Measurements from ENCODE around the gene RHOXF2B.
"Not testable (repeated sequence)": the region's sequence is repeated elsewhere in the genome, so short reads cannot be mapped to it uniquely, and the experiment has no call there.

The RHOXF2B gene

GRCh38 chrX:120111611-120112010, 34.1 kb upstream of the RHOXF2B start:
- no peak overlapping the region for H2BK120ac ChIP-seq (ENCODE audit: low read depth, low read length)
- no peak overlapping the region for H3K4ac ChIP-seq (ENCODE audit: low read depth in 1 of 2, low read length in 2 of 2)
- H2AK5ac ChIP-seq (ENCODE audit: low read length, severe bottlenecking), result no peak overlapping the region
- H3K23ac ChIP-seq (ENCODE audit: low read length in 2 of 2), result no peak overlapping the region
- H2BK15ac ChIP-seq (ENCODE audit: low read depth, poor library complexity, severe bottlenecking), result no peak overlapping the region
- H3K36me3 ChIP-seq (ENCODE audit: control insufficient read depth in 1 of 2, insufficient read depth in 2 of 2, low read depth in 1 of 2, low read length in 2 of 2), result no peaks in the 10 kb centered on the region
- no peak overlapping the region for H3K14ac ChIP-seq (ENCODE audit: low read length in 2 of 2)
- no peak overlapping the region for H2AFZ ChIP-seq (ENCODE audit: low read depth, low read length)
- H3K4me1 ChIP-seq (ENCODE audit: control insufficient read depth, insufficient read depth, low read depth, low read length), result no peaks in the 10 kb centered on the region
- no peak overlapping the region for H4K8ac ChIP-seq (ENCODE audit: low read length)
- no peak for DNase-seq
- H3K4me3 ChIP-seq (ENCODE audit: insufficient read depth in 1 of 2, low read depth in 1 of 2, low read length in 2 of 2), result no peak overlapping the region
- H3K27ac ChIP-seq (ENCODE audit: low read length, poor library complexity, severe bottlenecking), result no peak overlapping the region
- H3K18ac ChIP-seq (ENCODE audit: low read depth in 1 of 2, low read length in 2 of 2), result no peak overlapping the region
- no peaks in the 10 kb centered on the region for H3K27me3 ChIP-seq (ENCODE audit: control insufficient read depth in 1 of 2, insufficient read depth in 1 of 2, low read length in 2 of 2)
- no peak overlapping the region for H2BK12ac ChIP-seq (ENCODE audit: low read length in 2 of 2)
- no peaks in the 10 kb centered on the region for H3K79me1 ChIP-seq (replicated peaks; ENCODE audit: low read length, poor library complexity, severe bottlenecking)
- H2BK5ac ChIP-seq (ENCODE audit: low read depth, low read length, poor library complexity, severe bottlenecking), result no peak overlapping the region
- H3K9ac ChIP-seq (ENCODE audit: low read length), result no peak overlapping the region
- no peak overlapping the region for H3K4me2 ChIP-seq (ENCODE audit: low read length, poor library complexity, severe bottlenecking)
- H3K9me3 ChIP-seq (ENCODE audit: control insufficient read depth, low read length), result no peaks in the 10 kb centered on the region
- H4K91ac ChIP-seq (ENCODE audit: low read length), result no peak overlapping the region

- no peak overlapping the region for H4K8ac ChIP-seq (ENCODE audit: low read length)
- H2AK5ac ChIP-seq (ENCODE audit: low read length, severe bottlenecking), result no peak overlapping the region
- no peak overlapping the region for H3K4me3 ChIP-seq (ENCODE audit: insufficient read depth in 1 of 2, low read depth in 1 of 2, low read length in 2 of 2)
- no peak overlapping the region for H2BK120ac ChIP-seq (ENCODE audit: low read depth, low read length)
- no peak overlapping the region for H3K14ac ChIP-seq (ENCODE audit: low read length in 2 of 2)
- no peak overlapping the region for H3K23ac ChIP-seq (ENCODE audit: low read length in 2 of 2)
- no peak overlapping the region for H2BK12ac ChIP-seq (ENCODE audit: low read length in 2 of 2)
- no peak overlapping the region for H2BK15ac ChIP-seq (ENCODE audit: low read depth, poor library complexity, severe bottlenecking)
- 71% methylated on average over 1 of the region's 1 CpG for WGBS
- DNase-seq, result no peak
- no peak overlapping the region for H2AFZ ChIP-seq (ENCODE audit: low read depth, low read length)
- no peak overlapping the region for H3K9ac ChIP-seq (ENCODE audit: low read length)
- H4K91ac ChIP-seq (ENCODE audit: low read length), result no peak overlapping the region
- no peaks in the 10 kb centered on the region for H3K79me1 ChIP-seq (replicated peaks; ENCODE audit: low read length, poor library complexity, severe bottlenecking)
- no peaks in the 10 kb centered on the region for H3K9me3 ChIP-seq (ENCODE audit: control insufficient read depth, low read length)
- no peak overlapping the region for H3K27ac ChIP-seq (ENCODE audit: low read length, poor library complexity, severe bottlenecking)
- H3K4me2 ChIP-seq (ENCODE audit: low read length, poor library complexity, severe bottlenecking), result no peak overlapping the region
- H3K18ac ChIP-seq (ENCODE audit: low read depth in 1 of 2, low read length in 2 of 2), result no peak overlapping the region
- no peak overlapping the region for H3K4ac ChIP-seq (ENCODE audit: low read depth in 1 of 2, low read length in 2 of 2)
- no peak overlapping the region for H2BK5ac ChIP-seq (ENCODE audit: low read depth, low read length, poor library complexity, severe bottlenecking)
- no peaks in the 10 kb centered on the region for H3K36me3 ChIP-seq (ENCODE audit: control insufficient read depth in 1 of 2, insufficient read depth in 2 of 2, low read depth in 1 of 2, low read length in 2 of 2)
- no peaks in the 10 kb centered on the region for H3K27me3 ChIP-seq (ENCODE audit: control insufficient read depth in 1 of 2, insufficient read depth in 1 of 2, low read length in 2 of 2)
- H3K4me1 ChIP-seq (ENCODE audit: control insufficient read depth, insufficient read depth, low read depth, low read length), result no peaks in the 10 kb centered on the region
Measured at GRCh38 chrX:120109378-120109777, 31.9 kb upstream of the RHOXF2B start.

GRCh38 chrX:120104707-120105106, 27.2 kb upstream of the RHOXF2B start:
- not testable (repeated sequence) for H2BK120ac ChIP-seq (ENCODE audit: low read depth, low read length); H3K4me1 ChIP-seq (ENCODE audit: control insufficient read depth, insufficient read depth, low read depth, low read length); H4K91ac ChIP-seq (ENCODE audit: low read length); H3K9ac ChIP-seq (ENCODE audit: low read length); H3K18ac ChIP-seq (ENCODE audit: low read depth in 1 of 2, low read length in 2 of 2); H3K23ac ChIP-seq (ENCODE audit: low read length in 2 of 2); H3K4me2 ChIP-seq (ENCODE audit: low read length, poor library complexity, severe bottlenecking); DNase-seq; H2BK15ac ChIP-seq (ENCODE audit: low read depth, poor library complexity, severe bottlenecking); H3K27me3 ChIP-seq (ENCODE audit: control insufficient read depth in 1 of 2, insufficient read depth in 1 of 2, low read length in 2 of 2); H2BK12ac ChIP-seq (ENCODE audit: low read length in 2 of 2); H4K8ac ChIP-seq (ENCODE audit: low read length); H3K9me3 ChIP-seq (ENCODE audit: control insufficient read depth, low read length); H3K4me3 ChIP-seq (ENCODE audit: insufficient read depth in 1 of 2, low read depth in 1 of 2, low read length in 2 of 2); H2AFZ ChIP-seq (ENCODE audit: low read depth, low read length); H3K4ac ChIP-seq (ENCODE audit: low read depth in 1 of 2, low read length in 2 of 2); H3K36me3 ChIP-seq (ENCODE audit: control insufficient read depth in 1 of 2, insufficient read depth in 2 of 2, low read depth in 1 of 2, low read length in 2 of 2); H3K27ac ChIP-seq (ENCODE audit: low read length, poor library complexity, severe bottlenecking); H2AK5ac ChIP-seq (ENCODE audit: low read length, severe bottlenecking); H3K14ac ChIP-seq (ENCODE audit: low read length in 2 of 2); H3K79me1 ChIP-seq (replicated peaks; ENCODE audit: low read length, poor library complexity, severe bottlenecking); H2BK5ac ChIP-seq (ENCODE audit: low read depth, low read length, poor library complexity, severe bottlenecking)
- 86% methylated on average over 1 of the region's 2 CpGs for WGBS

GRCh38 chrX:120101057-120101456, 23.6 kb upstream of the RHOXF2B start:
- H2BK5ac ChIP-seq (ENCODE audit: low read depth, low read length, poor library complexity, severe bottlenecking); H3K23ac ChIP-seq (ENCODE audit: low read length in 2 of 2); H3K9ac ChIP-seq (ENCODE audit: low read length); DNase-seq; H3K4ac ChIP-seq (ENCODE audit: low read depth in 1 of 2, low read length in 2 of 2); H3K36me3 ChIP-seq (ENCODE audit: control insufficient read depth in 1 of 2, insufficient read depth in 2 of 2, low read depth in 1 of 2, low read length in 2 of 2); H3K27ac ChIP-seq (ENCODE audit: low read length, poor library complexity, severe bottlenecking); H2BK15ac ChIP-seq (ENCODE audit: low read depth, poor library complexity, severe bottlenecking); H3K4me1 ChIP-seq (ENCODE audit: control insufficient read depth, insufficient read depth, low read depth, low read length); H2AK5ac ChIP-seq (ENCODE audit: low read length, severe bottlenecking); H2BK12ac ChIP-seq (ENCODE audit: low read length in 2 of 2); H4K91ac ChIP-seq (ENCODE audit: low read length); H3K14ac ChIP-seq (ENCODE audit: low read length in 2 of 2); H3K79me1 ChIP-seq (replicated peaks; ENCODE audit: low read length, poor library complexity, severe bottlenecking); H3K4me3 ChIP-seq (ENCODE audit: insufficient read depth in 1 of 2, low read depth in 1 of 2, low read length in 2 of 2); H3K4me2 ChIP-seq (ENCODE audit: low read length, poor library complexity, severe bottlenecking); H2AFZ ChIP-seq (ENCODE audit: low read depth, low read length); H3K18ac ChIP-seq (ENCODE audit: low read depth in 1 of 2, low read length in 2 of 2); H3K9me3 ChIP-seq (ENCODE audit: control insufficient read depth, low read length); H4K8ac ChIP-seq (ENCODE audit: low read length); H2BK120ac ChIP-seq (ENCODE audit: low read depth, low read length); H3K27me3 ChIP-seq (ENCODE audit: control insufficient read depth in 1 of 2, insufficient read depth in 1 of 2, low read length in 2 of 2): not testable (repeated sequence)
- WGBS, result no CpG with 5 or more reads among the region's 2 CpGs

Data from mesenchymal stem cell (in vitro differentiated cells and primary cell).